Measurements from ENCODE around the gene TMEM100. TPM values are rescaled to one million over a fixed set of nuclear protein-coding genes. Genes with fewer than 3 reads are reported as not detected.

Gene TMEM100
- total and polyA plus RNA-seq, 2 experiments from 2014 or later = 0.10 to 0.73 TPM

- no peak for TF ChIP-seq ZNF462 (CRISPR knock-in tag; IDR thresholded peaks at IDR 0.05)
- TF ChIP-seq ZNF331 (CRISPR knock-in tag; IDR thresholded peaks at IDR 0.05; ENCODE audit: low read depth) = no peak
- no peak for TF ChIP-seq EZH2phosphoT487 (IDR thresholded peaks at IDR 0.05; ENCODE audit: unreplicated experiment)
Measured at GRCh38 chr17:55673743-55674506, 48.7 kb downstream of the TMEM100 start (continued).

- no peaks in the 10 kb centered on the region for H3K27me3 ChIP-seq (ENCODE audit: insufficient read depth)
- no peaks in the 10 kb centered on the region; the same call in 1 of the 2 replicates for H3K9me2 ChIP-seq (ENCODE audit: insufficient read depth)
- H3K4me1 ChIP-seq (ENCODE audit: insufficient read depth) = no peaks in the 10 kb centered on the region
- H3K27ac Mint-ChIP-seq = no peak overlapping the region
- no peak overlapping the region for H3K4me3 Mint-ChIP-seq
- peaks cover 7% of the 10 kb centered on the region; the same call in 2 of the 3 replicates for H3K36me3 Mint-ChIP-seq (ENCODE audit: low read depth)
- H3K27ac ChIP-seq (ENCODE audit: low read depth) = no peak overlapping the region
- H3K4me1 Mint-ChIP-seq = peaks cover 14% of the 10 kb centered on the region
- no peaks in the 10 kb centered on the region for H3F3A ChIP-seq (replicated peaks; ENCODE audit: low read depth)
- no peak overlapping the region for H3K4me3 ChIP-seq
- no peak overlapping the region for H3K4me2 ChIP-seq
- no peak overlapping the region for H2AFZ ChIP-seq
- H4K20me1 ChIP-seq (replicated peaks; ENCODE audit: insufficient read depth) = no peaks in the 10 kb centered on the region
- H3K9me3 Mint-ChIP-seq = peaks cover 11% of the 10 kb centered on the region; the same call in 2 of the 3 replicates
- H3K79me2 ChIP-seq (replicated peaks; ENCODE audit: insufficient read depth) = no peaks in the 10 kb centered on the region
- no peak for DNase-seq (ENCODE audit: low spot score)
- ATAC-seq = no peak
- H3K36me3 ChIP-seq (ENCODE audit: insufficient read depth) = no peaks in the 10 kb centered on the region
- no peaks in the 10 kb centered on the region for H3K27me3 Mint-ChIP-seq (ENCODE audit: insufficient read depth, low read depth, poor library complexity)
- TF ChIP-seq ETS1 (IDR thresholded peaks at IDR 0.05) (no peak), JUNB (IDR thresholded peaks at IDR 0.05; ENCODE audit: unreplicated experiment) (no peak), STAT1 (IDR thresholded peaks at IDR 0.05; ENCODE audit: unreplicated experiment) (no peak), ZNF331 (CRISPR knock-in tag; IDR thresholded peaks at IDR 0.05; ENCODE audit: low read depth) (no peak), ZNF114 (CRISPR knock-in tag; IDR thresholded peaks at IDR 0.05) (no peak), NANOG (IDR thresholded peaks at IDR 0.05; ENCODE audit: borderline replicate concordance) (no peak)
- TF ChIP-seq, protein P1, sequence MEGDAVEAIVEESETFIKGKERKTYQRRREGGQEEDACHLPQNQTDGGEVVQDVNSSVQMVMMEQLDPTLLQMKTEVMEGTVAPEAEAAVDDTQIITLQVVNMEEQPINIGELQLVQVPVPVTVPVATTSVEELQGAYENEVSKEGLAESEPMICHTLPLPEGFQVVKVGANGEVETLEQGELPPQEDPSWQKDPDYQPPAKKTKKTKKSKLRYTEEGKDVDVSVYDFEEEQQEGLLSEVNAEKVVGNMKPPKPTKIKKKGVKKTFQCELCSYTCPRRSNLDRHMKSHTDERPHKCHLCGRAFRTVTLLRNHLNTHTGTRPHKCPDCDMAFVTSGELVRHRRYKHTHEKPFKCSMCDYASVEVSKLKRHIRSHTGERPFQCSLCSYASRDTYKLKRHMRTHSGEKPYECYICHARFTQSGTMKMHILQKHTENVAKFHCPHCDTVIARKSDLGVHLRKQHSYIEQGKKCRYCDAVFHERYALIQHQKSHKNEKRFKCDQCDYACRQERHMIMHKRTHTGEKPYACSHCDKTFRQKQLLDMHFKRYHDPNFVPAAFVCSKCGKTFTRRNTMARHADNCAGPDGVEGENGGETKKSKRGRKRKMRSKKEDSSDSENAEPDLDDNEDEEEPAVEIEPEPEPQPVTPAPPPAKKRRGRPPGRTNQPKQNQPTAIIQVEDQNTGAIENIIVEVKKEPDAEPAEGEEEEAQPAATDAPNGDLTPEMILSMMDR (conservative IDR thresholded peaks at IDR 0.05; ENCODE audit: low read depth in 2 of 2) = no peak
Measured at GRCh38 chr17:55672585-55673501, 49.8 kb downstream of the TMEM100 start.
